IPS-15b (cell line): Measurements from ENCODE around the gene RNF17.

Source experiments
- H3K27me3 ChIP-seq: one replicate; pipeline ENCODE4 v1.6.1; 2013; ENCODE audit warnings: low read length; ENCODE audit not compliant: control insufficient read depth, insufficient read depth
- H3K36me3 ChIP-seq: one replicate; pipeline ENCODE4 v1.6.1; 2013; ENCODE audit warnings: low read length; ENCODE audit not compliant: control insufficient read depth, insufficient read depth
- H3K4me1 ChIP-seq: one replicate; pipeline ENCODE4 v1.6.1; 2013; ENCODE audit warnings: mild to moderate bottlenecking, low read length; ENCODE audit not compliant: control insufficient read depth, insufficient read depth
- H3K4me3 ChIP-seq: one replicate; pipeline ENCODE4 v1.5.1; 2013; ENCODE audit warnings: low read depth, low read length
- H3K9ac ChIP-seq: one replicate; pipeline ENCODE4 v1.6.1; 2013; ENCODE audit warnings: low read depth, mild to moderate bottlenecking, low read length
- H3K9me3 ChIP-seq: one replicate; pipeline ENCODE4 v1.6.1; 2013; ENCODE audit warnings: mild to moderate bottlenecking, low read length; ENCODE audit not compliant: control insufficient read depth, insufficient read depth

RNF17 gene

DNA sequence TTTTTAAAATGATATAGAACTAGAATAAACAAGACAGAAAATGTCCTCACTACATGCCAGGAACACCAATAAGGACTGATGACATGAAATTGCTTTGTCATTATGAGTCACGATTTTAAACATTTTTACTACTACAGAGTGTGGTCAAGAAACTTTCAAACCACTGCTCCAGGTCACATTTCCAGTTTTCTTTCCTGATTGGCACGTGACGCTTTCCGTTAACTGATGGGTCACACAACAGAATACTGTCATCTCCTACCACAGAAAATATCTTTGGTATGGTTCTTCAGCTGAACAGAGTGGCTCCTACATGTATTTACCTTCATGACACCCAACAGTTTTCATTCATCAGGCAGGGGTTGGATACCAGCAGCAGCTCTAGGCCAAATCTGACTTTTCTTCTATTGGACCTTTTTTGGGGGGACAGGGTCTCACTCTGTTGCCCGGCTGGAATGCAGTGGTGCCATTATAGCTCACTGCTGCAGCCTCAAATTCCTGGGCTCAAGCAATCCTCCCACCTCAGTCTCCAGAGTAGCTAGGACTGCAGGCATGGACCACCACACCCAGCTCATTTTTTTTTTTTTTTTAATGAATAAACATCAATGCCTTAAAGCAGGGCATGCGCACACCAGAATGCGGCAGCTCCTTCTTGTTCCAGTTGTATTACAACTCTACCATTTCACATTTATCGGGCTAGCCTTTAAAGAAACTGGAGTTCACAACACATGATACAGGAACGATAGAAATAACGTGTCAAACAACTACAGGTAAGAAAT is 147.4 kb downstream of the RNF17 start:
- Histone ChIP-seq H3K4me3 (no peak overlapping the region), H3K4me1 (peaks cover 4% of the 10 kb centered on the region), H3K9ac (no peak overlapping the region), H3K27me3 (no peaks in the 10 kb centered on the region), H3K9me3 (no peaks in the 10 kb centered on the region), H3K36me3 (peaks cover 12% of the 10 kb centered on the region)

GRCh38 chr13:24916464-24916863 is 152.5 kb downstream of the RNF17 start:
- Histone ChIP-seq H3K36me3 (peaks cover 5% of the 10 kb centered on the region), H3K9me3 (no peaks in the 10 kb centered on the region), H3K9ac (no peak overlapping the region), H3K4me1 (peaks cover 4% of the 10 kb centered on the region), H3K27me3 (no peaks in the 10 kb centered on the region), H3K4me3 (no peak overlapping the region)

DNA sequence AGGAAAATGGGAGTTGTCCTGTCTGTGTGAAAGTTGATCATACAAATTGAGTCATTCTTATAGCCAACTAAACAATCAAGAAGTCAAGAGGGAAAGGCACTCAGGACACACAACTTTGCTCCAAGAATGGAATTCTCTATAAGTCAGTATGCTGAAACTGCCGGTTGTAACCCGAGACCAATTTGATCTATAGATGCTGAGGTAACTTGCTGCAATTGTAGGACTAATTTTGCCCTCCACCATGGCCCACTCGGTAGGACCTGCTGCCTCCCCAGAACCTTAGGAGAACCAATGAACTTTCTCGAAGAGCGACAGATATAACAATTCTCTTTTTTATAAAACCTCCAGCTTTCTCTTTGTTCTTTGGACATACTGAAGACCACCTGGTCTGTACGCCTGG is 157.0 kb downstream of the RNF17 start:
- Histone ChIP-seq H3K27me3 (no peaks in the 10 kb centered on the region), H3K9ac (no peak overlapping the region), H3K4me1 (peaks cover under 1% of the 10 kb centered on the region), H3K4me3 (no peak overlapping the region), H3K9me3 (no peaks in the 10 kb centered on the region), H3K36me3 (no peaks in the 10 kb centered on the region)

DNA sequence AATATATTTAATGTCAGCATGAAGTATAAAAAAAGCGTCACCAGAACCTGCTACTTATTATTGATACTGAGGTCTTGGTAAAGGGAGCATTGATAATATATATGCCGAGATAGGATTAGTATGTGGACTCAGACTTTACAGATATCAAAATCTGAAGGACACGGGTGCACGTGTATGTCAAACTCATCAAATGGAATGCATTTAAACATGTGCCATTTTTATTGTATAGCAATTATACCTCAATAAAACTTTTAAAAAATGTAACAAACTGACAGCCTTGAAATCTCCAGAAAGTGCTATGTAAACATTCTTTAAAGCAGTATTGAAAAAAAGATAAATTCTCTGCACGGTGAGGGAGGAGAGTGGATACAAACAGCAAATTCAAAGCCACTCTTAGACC is 157.9 kb downstream of the RNF17 start:
- H3K36me3 ChIP-seq: no peaks in the 10 kb centered on the region
- peak overlapping the region; percentile 95 for H3K4me3 ChIP-seq
- no peaks in the 10 kb centered on the region for H3K27me3 ChIP-seq
- no peaks in the 10 kb centered on the region for H3K9me3 ChIP-seq
- peak overlapping the region; percentile 93 for H3K9ac ChIP-seq
- H3K4me1 ChIP-seq: no peaks in the 10 kb centered on the region

DNA sequence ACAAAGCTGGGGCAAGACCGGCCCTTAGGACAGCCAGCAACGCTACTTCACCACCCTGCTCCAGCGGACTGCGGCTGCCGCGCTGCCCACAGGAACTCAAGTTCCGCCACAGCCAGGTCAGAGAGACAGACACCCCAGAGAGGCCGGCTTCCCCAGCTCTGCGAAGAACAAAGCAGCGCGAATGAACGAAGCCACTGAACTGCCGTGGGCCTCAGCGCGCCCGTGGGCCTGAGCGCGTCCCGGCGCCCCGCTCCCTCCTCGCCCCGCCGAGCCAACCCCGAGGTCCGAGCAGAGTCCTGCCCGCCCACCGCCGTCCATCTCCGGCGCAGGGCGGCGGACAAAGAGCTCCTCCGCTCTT is 158.4 kb downstream of the RNF17 start:
- H3K9me3 ChIP-seq: no peaks in the 10 kb centered on the region
- no peaks in the 10 kb centered on the region for H3K36me3 ChIP-seq
- H3K4me3 ChIP-seq: peak overlapping the region; percentile 95
- H3K9ac ChIP-seq: peak overlapping the region; percentile 93
- H3K4me1 ChIP-seq: no peaks in the 10 kb centered on the region
- H3K27me3 ChIP-seq: no peaks in the 10 kb centered on the region

DNA sequence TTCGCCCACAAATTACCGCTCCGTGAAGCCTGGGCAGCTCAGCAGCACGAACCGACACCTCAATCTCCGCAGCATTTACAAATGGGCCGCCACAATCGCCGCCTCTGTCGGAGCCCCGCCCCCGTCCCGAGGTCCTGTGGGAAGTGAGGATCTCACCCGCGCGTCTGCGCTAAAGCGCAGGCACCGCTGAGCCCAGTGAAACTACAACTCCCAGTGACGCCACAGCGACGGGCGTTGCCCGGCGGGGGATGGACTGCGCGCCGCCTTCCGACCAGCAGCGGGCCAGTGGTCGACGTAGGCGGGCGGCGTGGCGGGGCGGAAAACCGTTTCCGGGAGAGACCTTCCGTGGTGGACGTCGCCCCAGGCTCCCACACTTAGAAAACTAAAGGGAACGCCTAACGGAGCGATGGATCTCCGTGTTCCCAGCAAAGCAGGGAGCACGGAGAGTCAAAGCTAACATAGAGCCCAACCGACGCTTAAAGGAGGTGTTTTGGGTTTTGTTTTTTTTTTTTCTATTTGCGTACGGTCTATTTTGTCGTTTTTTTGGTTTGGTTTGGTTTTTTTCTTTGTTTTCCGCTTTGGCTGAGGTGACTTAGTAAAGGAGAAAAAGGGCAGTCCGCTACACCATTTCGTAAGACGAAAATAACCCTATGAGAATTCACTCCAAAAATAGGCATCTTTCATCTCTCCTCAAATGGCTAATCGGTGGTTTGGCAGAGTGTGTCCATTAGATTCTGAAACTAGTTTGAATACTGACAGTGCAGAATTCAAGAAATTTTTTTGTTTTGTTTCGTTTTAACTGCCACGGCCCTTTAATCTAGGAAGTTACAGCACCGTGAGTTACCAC is 159.0 kb downstream of the RNF17 start:
- peak overlapping the region; percentile 95 for H3K4me3 ChIP-seq
- H3K27me3 ChIP-seq: no peaks in the 10 kb centered on the region
- H3K9ac ChIP-seq: peak overlapping the region; percentile 93
- no peaks in the 10 kb centered on the region for H3K4me1 ChIP-seq
- no peaks in the 10 kb centered on the region for H3K9me3 ChIP-seq
- H3K36me3 ChIP-seq: no peaks in the 10 kb centered on the region

DNA sequence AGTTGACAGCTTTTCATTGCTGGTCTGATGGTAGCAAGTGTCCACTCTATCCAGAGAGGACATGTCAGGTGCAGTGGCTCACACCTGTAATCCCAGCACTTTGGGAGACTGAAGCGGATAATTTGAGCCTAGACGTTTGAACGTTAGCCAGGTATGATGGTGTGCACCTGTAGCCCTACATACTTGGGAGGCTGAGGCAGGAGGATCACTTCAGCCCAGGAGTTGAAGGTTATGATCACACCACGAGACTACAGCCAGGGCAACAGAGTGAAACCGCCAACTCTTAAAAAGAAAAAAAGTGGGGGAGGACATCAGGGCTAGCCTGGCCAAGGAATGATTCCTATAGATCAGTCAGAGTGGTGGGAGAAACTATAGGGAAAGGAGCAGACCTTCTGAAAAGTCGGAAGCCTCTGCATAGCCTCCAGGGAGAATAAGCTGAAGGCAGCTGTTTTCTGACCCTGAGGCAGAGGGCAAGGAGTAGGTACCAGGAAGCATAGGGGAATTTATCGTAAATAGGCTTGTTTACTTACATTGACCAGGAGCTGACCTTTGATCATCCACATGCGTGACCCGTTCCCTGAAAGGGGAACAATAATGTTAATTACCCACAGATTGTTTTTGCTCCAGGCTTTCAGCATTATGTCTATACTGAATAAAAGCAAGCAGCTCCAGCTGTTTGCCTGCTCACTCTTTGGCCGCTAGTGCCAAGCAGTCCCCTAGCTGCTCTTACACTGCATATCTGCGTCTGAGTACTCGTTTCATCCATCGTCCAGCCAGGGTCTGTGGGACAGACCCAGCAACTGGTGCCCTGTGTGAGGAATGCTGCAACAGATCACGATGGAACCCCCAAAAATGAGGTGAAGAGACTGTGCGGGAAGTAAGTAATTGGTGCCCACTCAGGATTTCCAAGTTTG is 161.6 kb downstream of the RNF17 start:
- H3K36me3 ChIP-seq: no peaks in the 10 kb centered on the region
- no peak overlapping the region for H3K4me3 ChIP-seq
- H3K27me3 ChIP-seq: peaks cover 3% of the 10 kb centered on the region
- no peaks in the 10 kb centered on the region for H3K9me3 ChIP-seq
- no peak overlapping the region for H3K9ac ChIP-seq
- H3K4me1 ChIP-seq: no peaks in the 10 kb centered on the region

DNA sequence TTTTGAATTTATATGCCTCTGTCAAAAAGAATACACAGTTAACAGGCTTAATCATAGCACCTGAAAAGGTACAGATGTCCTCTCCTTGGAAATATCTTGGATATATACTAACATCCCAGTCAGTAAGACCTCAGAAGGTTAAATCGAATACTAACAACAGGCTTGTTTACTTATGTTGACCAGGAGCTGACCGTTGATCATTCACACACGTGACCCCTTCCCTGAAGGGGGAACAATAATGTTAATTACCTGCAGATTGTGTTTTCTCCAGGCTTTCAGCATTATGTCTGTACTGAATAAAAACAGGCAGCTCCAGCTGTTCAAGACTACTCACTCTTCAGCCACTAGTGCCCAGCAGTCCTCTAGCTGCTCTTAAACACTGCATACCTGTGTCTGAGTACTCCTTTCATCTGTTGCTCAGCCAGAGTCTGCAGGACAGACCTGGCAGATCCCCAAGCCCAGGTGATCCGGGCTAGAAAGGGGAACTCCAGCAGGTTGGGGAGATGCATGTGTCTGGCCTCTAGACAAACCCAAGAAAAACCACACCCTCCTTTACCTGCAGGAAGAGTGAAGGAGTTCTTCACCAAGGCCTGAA is 163.9 kb downstream of the RNF17 start:
- no peak overlapping the region for H3K4me3 ChIP-seq
- H3K27me3 ChIP-seq: peaks cover 19% of the 10 kb centered on the region
- no peaks in the 10 kb centered on the region for H3K9me3 ChIP-seq
- peaks cover 6% of the 10 kb centered on the region for H3K4me1 ChIP-seq
- no peaks in the 10 kb centered on the region for H3K36me3 ChIP-seq
- no peak overlapping the region for H3K9ac ChIP-seq

GRCh38 chr13:24929196-24929595 is 165.2 kb downstream of the RNF17 start:
- Histone ChIP-seq H3K36me3 (no peaks in the 10 kb centered on the region), H3K27me3 (peaks cover 19% of the 10 kb centered on the region), H3K4me1 (peaks cover 6% of the 10 kb centered on the region), H3K4me3 (no peak overlapping the region), H3K9ac (no peak overlapping the region), H3K9me3 (no peaks in the 10 kb centered on the region)
